ENCODE results near the gene OR5A1.

Gene OR5A1

GRCh38 chr11:59480359-59480758 lies 44.1 kb downstream of the OR5A1 start:
- DNase-seq = no peak
